IPS-18a (cell line): ENCODE results near the gene HOXC4.
A peak's percentile ranks its signal among the peaks of the same experiment; 100 is the strongest.

ENCODE experiments used
- H3K27ac ChIP-seq: one replicate; pipeline ENCODE4 v1.5.1; 2013; ENCODE audit warnings: low read length
- H3K27me3 ChIP-seq: one replicate; pipeline ENCODE4 v1.6.1; 2013; ENCODE audit warnings: mild to moderate bottlenecking, low read length; ENCODE audit not compliant: control insufficient read depth, insufficient read depth
- H3K36me3 ChIP-seq: one replicate; pipeline ENCODE4 v1.6.1; 2013; ENCODE audit warnings: low read depth, low read length; ENCODE audit not compliant: control insufficient read depth
- H3K4me1 ChIP-seq: one replicate; pipeline ENCODE4 v1.6.1; 2013; ENCODE audit warnings: low read depth, low read length; ENCODE audit not compliant: control insufficient read depth
- H3K4me3 ChIP-seq: one replicate; pipeline ENCODE4 v1.5.1; 2013; ENCODE audit warnings: low read length
- H3K9ac ChIP-seq: one replicate; pipeline ENCODE4 v1.6.1; 2013; ENCODE audit warnings: mild to moderate bottlenecking, low read length, moderate library complexity
- H3K9me3 ChIP-seq: one replicate; pipeline ENCODE4 v1.6.1; 2013; ENCODE audit warnings: low read depth, low read length; ENCODE audit not compliant: control insufficient read depth

HOXC4 gene

GRCh38 chr12:54053751-54054741 lies at the start of gene HOXC4:
Gene HOXC4, plus strand, starts transcription at chr12:54053835. Its CDS starts 88 bp downstream, at chr12:54053923.
- Histone ChIP-seq H3K4me1 (peaks cover 11% of the 10 kb centered on the region), H3K27ac (no peak within 1 kb of the TSS)

GRCh38 chr12:54004063-54004840 lies 49.4 kb upstream of the HOXC4 start:
- no peaks in the 10 kb centered on the region for H3K9me3 ChIP-seq
- H3K4me3 ChIP-seq, result no peak overlapping the region
- no peaks in the 10 kb centered on the region for H3K36me3 ChIP-seq
- no peak overlapping the region for H3K27ac ChIP-seq
- peaks cover 1% of the 10 kb centered on the region for H3K4me1 ChIP-seq
- peaks cover 100% of the 10 kb centered on the region for H3K27me3 ChIP-seq
- H3K9ac ChIP-seq, result no peak overlapping the region

More at GRCh38 chr12:54053751-54054741, at the start of gene HOXC4:
- H3K4me3 ChIP-seq, result peak within 1 kb of the TSS; percentile 32
- no peak within 1 kb of the TSS for H3K9ac ChIP-seq
- peaks cover 100% of the 10 kb centered on the region for H3K27me3 ChIP-seq
- H3K9me3 ChIP-seq, result no peaks in the 10 kb centered on the region
- no peaks in the 10 kb centered on the region for H3K36me3 ChIP-seq

- no peaks in the 10 kb centered on the region for H3K9me3 ChIP-seq
- H3K4me1 ChIP-seq, result peaks cover 4% of the 10 kb centered on the region
- no peak overlapping the region for H3K4me3 ChIP-seq
- no peaks in the 10 kb centered on the region for H3K36me3 ChIP-seq
- peaks cover 100% of the 10 kb centered on the region for H3K27me3 ChIP-seq
- H3K27ac ChIP-seq, result no peak overlapping the region
- no peak overlapping the region for H3K9ac ChIP-seq
Observed at GRCh38 chr12:54004841-54005530, 48.6 kb upstream of the HOXC4 start.

GRCh38 chr12:54005531-54005852 lies 48.1 kb upstream of the HOXC4 start:
- no peak overlapping the region for H3K4me3 ChIP-seq
- peaks cover 4% of the 10 kb centered on the region for H3K4me1 ChIP-seq
- no peak overlapping the region for H3K27ac ChIP-seq
- no peaks in the 10 kb centered on the region for H3K36me3 ChIP-seq
- H3K9me3 ChIP-seq, result no peaks in the 10 kb centered on the region
- no peak overlapping the region for H3K9ac ChIP-seq
- peaks cover 100% of the 10 kb centered on the region for H3K27me3 ChIP-seq

GRCh38 chr12:54005853-54006558 lies 47.6 kb upstream of the HOXC4 start:
- H3K27ac ChIP-seq, result no peak overlapping the region
- H3K36me3 ChIP-seq, result no peaks in the 10 kb centered on the region
- no peak overlapping the region for H3K9ac ChIP-seq
- H3K4me3 ChIP-seq, result no peak overlapping the region
- H3K9me3 ChIP-seq, result no peaks in the 10 kb centered on the region
- peaks cover 100% of the 10 kb centered on the region for H3K27me3 ChIP-seq
- H3K4me1 ChIP-seq, result peaks cover 4% of the 10 kb centered on the region

GRCh38 chr12:54006559-54007220 lies 46.9 kb upstream of the HOXC4 start:
- Histone ChIP-seq H3K9ac (no peak overlapping the region), H3K4me3 (no peak overlapping the region), H3K27me3 (peaks cover 100% of the 10 kb centered on the region), H3K36me3 (no peaks in the 10 kb centered on the region), H3K27ac (no peak overlapping the region), H3K9me3 (no peaks in the 10 kb centered on the region), H3K4me1 (peaks cover 4% of the 10 kb centered on the region)

- Histone ChIP-seq H3K4me1 (peaks cover 4% of the 10 kb centered on the region), H3K9ac (no peak overlapping the region), H3K4me3 (no peak overlapping the region)
Observed at GRCh38 chr12:54007538-54008259, 45.9 kb upstream of the HOXC4 start.

GRCh38 chr12:54008260-54008552 lies 45.4 kb upstream of the HOXC4 start:
- Histone ChIP-seq H3K9me3 (no peaks in the 10 kb centered on the region), H3K36me3 (no peaks in the 10 kb centered on the region), H3K4me3 (no peak overlapping the region), H3K27me3 (peaks cover 100% of the 10 kb centered on the region), H3K27ac (no peak overlapping the region), H3K4me1 (peaks cover 4% of the 10 kb centered on the region), H3K9ac (no peak overlapping the region)

More at GRCh38 chr12:54007538-54008259, 45.9 kb upstream of the HOXC4 start:
- Histone ChIP-seq H3K36me3 (no peaks in the 10 kb centered on the region), H3K9me3 (no peaks in the 10 kb centered on the region), H3K27ac (no peak overlapping the region), H3K27me3 (peaks cover 100% of the 10 kb centered on the region)

- H3K4me3 ChIP-seq, result no peak overlapping the region
- no peaks in the 10 kb centered on the region for H3K9me3 ChIP-seq
- H3K27me3 ChIP-seq, result peaks cover 100% of the 10 kb centered on the region
- peaks cover 4% of the 10 kb centered on the region for H3K4me1 ChIP-seq
- H3K36me3 ChIP-seq, result no peaks in the 10 kb centered on the region
- no peak overlapping the region for H3K27ac ChIP-seq
- H3K9ac ChIP-seq, result no peak overlapping the region
Observed at GRCh38 chr12:54009171-54010052, 44.2 kb upstream of the HOXC4 start.
